Hindlimb muscle (tissue), 1 donor: Measurements from ENCODE around the gene CEP55. TPM values are rescaled to one million over a fixed set of nuclear protein-coding genes. Genes with fewer than 3 reads are reported as not detected.

Experiments
- DNase-seq: peaks from one replicate; pipeline ENCODE4 v3.0.0-alpha.2; 2013
- polyA plus RNA-seq: library from polyadenylated mRNA; unstranded; fragments of 120-200 nt; gene quantifications from one replicate; pipeline ENCODE4 v1.2.1, GENCODE V29; 2013; ENCODE audit not compliant: insufficient read length

The CEP55 gene
- polyA plus RNA-seq, 1 donor, result 6.0 TPM

- DNase-seq, result no peak
These were observed 71.1 kb downstream of the CEP55 start for GRCh38 chr10:93567277-93568104.

- no peak for DNase-seq
These were observed 71.6 kb downstream of the CEP55 start for GRCh38 chr10:93568105-93568390.

GRCh38 chr10:93570383-93570782 is 74.0 kb downstream of the CEP55 start:
- no peak for DNase-seq

GRCh38 chr10:93572606-93573005 is 76.2 kb downstream of the CEP55 start:
- no peak for DNase-seq

- no peak for DNase-seq
These were observed 76.9 kb downstream of the CEP55 start for GRCh38 chr10:93573051-93573909.

GRCh38 chr10:93573924-93574323 is 77.5 kb downstream of the CEP55 start:
- DNase-seq, result no peak

GRCh38 chr10:93576888-93577287 is 80.5 kb downstream of the CEP55 start:
- no peak for DNase-seq

- DNase-seq, result no peak
These were observed 81.2 kb downstream of the CEP55 start for GRCh38 chr10:93577565-93577964.

Other genes with a start within 250 kb of the CEP55 start
- gene MYOF, start 14.3 kb upstream of the CEP55 start, polyA plus RNA-seq, result 51.4 TPM
- 0.43 TPM for gene FFAR4, start 70.1 kb downstream of the CEP55 start, polyA plus RNA-seq
- 16.0 TPM for gene RBP4, start 104.6 kb downstream of the CEP55 start, polyA plus RNA-seq
- gene PDE6C, start 115.9 kb downstream of the CEP55 start, polyA plus RNA-seq, result 0.75 TPM
- gene FRA10AC1, start 206.0 kb downstream of the CEP55 start, polyA plus RNA-seq, result 25.1 TPM